ENCODE results near the gene LMF1.

Gene LMF1

GRCh38 chr16:973366-973765 is 2.6 kb upstream of the LMF1 start:
- TF ChIP-seq FOXP2 (optimal IDR thresholded peaks at IDR 0.05; ENCODE audit: borderline replicate concordance, extremely low read depth, extremely low read length, insufficient read depth) (no peak), TAF1 (IDR thresholded peaks at IDR 0.05; ENCODE audit: borderline replicate concordance, insufficient read depth, low read length) (no peak), REST (IDR thresholded peaks at IDR 0.05; ENCODE audit: insufficient read depth in 1 of 2, low read depth in 2 of 2, low read length in 2 of 2) (no peak), SIN3A (IDR thresholded peaks at IDR 0.05; ENCODE audit: borderline replicate concordance, insufficient read depth, low read length) (no peak)

GRCh38 chr16:972316-973002 is 1.7 kb upstream of the LMF1 start:
- TF ChIP-seq TAF1 (IDR thresholded peaks at IDR 0.05; ENCODE audit: borderline replicate concordance, insufficient read depth, low read length) = no peak
- no peak for TF ChIP-seq POLR2AphosphoS5 (IDR thresholded peaks at IDR 0.05; ENCODE audit: low read depth, low read length)
- no peak for TF ChIP-seq REST (IDR thresholded peaks at IDR 0.05; ENCODE audit: insufficient read depth in 1 of 2, low read depth in 2 of 2, low read length in 2 of 2)

- TF ChIP-seq POLR2AphosphoS5 (IDR thresholded peaks at IDR 0.05; ENCODE audit: low read depth, low read length) (no peak), FOXP2 (optimal IDR thresholded peaks at IDR 0.05; ENCODE audit: borderline replicate concordance, extremely low read depth, extremely low read length, insufficient read depth) (no peak), SIN3A (IDR thresholded peaks at IDR 0.05; ENCODE audit: borderline replicate concordance, insufficient read depth, low read length) (no peak), TAF1 (IDR thresholded peaks at IDR 0.05; ENCODE audit: borderline replicate concordance, insufficient read depth, low read length) (no peak), REST (IDR thresholded peaks at IDR 0.05; ENCODE audit: insufficient read depth in 1 of 2, low read depth in 2 of 2, low read length in 2 of 2) (no peak)
These were observed 1.2 kb upstream of the LMF1 start for GRCh38 chr16:971981-972315.

- TF ChIP-seq TAF1 (IDR thresholded peaks at IDR 0.05; ENCODE audit: borderline replicate concordance, insufficient read depth, low read length) (no peak), POLR2AphosphoS5 (IDR thresholded peaks at IDR 0.05; ENCODE audit: low read depth, low read length) (no peak), REST (IDR thresholded peaks at IDR 0.05; ENCODE audit: insufficient read depth in 1 of 2, low read depth in 2 of 2, low read length in 2 of 2) (no peak), FOXP2 (optimal IDR thresholded peaks at IDR 0.05; ENCODE audit: borderline replicate concordance, extremely low read depth, extremely low read length, insufficient read depth) (no peak), SIN3A (IDR thresholded peaks at IDR 0.05; ENCODE audit: borderline replicate concordance, insufficient read depth, low read length) (no peak)
These were observed 760 bp upstream of the LMF1 start for GRCh38 chr16:971582-971905.

- no peak for TF ChIP-seq REST (IDR thresholded peaks at IDR 0.05; ENCODE audit: insufficient read depth in 1 of 2, low read depth in 2 of 2, low read length in 2 of 2)
- no peak for TF ChIP-seq TAF1 (IDR thresholded peaks at IDR 0.05; ENCODE audit: borderline replicate concordance, insufficient read depth, low read length)
These were observed 408 bp downstream of the LMF1 start for GRCh38 chr16:970386-970765.

All from PFSK-1 (cell line).